ENCODE measurements around the gene SWAP70. TPM values are rescaled to one million over a fixed set of nuclear protein-coding genes. Genes with fewer than 3 reads are reported as not detected.

Gene SWAP70
- total and polyA plus RNA-seq, 2 of the 13 experiments (the other 11 are each of a cell fraction or from before 2014, with no cell fraction given) = 4.6 to 8.7 TPM

DNA sequence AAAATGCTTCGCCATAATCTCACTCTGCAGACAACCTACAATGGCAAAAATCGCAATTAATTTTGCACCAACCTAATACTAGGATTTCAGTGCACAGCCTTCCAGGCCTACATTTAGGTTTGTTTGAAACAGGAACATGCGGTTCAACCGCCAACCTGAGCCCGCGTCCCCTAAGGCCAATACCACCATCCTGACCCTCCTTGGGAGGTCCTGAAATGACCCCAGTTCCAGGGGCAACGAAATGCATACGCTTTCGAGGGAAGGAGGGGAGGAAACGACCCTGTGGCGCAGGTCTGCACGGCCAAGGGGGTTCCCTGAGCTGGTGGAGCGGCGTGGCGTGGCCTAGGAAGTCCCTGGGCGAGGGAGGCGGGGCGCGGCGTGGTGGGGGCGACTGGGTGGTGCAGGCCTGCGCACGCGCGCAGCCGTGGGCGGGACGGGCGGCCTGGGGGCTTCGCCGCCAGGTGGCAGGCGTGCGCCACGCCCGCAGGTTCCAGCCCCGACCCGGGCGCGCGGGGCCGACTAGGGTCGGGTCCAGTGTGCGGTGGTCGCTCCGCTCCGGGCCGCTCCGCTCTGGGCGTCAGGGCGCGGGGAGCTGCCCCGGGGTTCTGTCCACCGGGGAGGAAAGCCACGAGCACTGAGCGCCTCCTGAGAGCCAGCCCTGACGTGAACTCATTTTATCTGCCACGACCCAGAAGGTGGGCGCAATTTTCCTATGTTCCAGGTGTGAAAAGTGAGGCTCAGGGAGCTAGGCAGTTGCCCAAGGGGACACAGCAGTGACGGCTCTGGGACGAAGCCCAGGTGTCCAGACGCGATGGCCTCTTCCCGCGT lies 94.1 kb downstream of the SWAP70 start (continued):
- TF ChIP-seq, protein P1, sequence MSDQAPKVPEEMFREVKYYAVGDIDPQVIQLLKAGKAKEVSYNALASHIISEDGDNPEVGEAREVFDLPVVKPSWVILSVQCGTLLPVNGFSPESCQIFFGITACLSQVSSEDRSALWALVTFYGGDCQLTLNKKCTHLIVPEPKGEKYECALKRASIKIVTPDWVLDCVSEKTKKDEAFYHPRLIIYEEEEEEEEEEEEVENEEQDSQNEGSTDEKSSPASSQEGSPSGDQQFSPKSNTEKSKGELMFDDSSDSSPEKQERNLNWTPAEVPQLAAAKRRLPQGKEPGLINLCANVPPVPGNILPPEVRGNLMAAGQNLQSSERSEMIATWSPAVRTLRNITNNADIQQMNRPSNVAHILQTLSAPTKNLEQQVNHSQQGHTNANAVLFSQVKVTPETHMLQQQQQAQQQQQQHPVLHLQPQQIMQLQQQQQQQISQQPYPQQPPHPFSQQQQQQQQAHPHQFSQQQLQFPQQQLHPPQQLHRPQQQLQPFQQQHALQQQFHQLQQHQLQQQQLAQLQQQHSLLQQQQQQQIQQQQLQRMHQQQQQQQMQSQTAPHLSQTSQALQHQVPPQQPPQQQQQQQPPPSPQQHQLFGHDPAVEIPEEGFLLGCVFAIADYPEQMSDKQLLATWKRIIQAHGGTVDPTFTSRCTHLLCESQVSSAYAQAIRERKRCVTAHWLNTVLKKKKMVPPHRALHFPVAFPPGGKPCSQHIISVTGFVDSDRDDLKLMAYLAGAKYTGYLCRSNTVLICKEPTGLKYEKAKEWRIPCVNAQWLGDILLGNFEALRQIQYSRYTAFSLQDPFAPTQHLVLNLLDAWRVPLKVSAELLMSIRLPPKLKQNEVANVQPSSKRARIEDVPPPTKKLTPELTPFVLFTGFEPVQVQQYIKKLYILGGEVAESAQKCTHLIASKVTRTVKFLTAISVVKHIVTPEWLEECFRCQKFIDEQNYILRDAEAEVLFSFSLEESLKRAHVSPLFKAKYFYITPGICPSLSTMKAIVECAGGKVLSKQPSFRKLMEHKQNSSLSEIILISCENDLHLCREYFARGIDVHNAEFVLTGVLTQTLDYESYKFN (CRISPR knock-in tag; conservative IDR thresholded peaks at IDR 0.05) = no peak; the same call in 1 of the 2 replicates
- peak; percentile 54; the same call in 1 of the 2 replicates for TF ChIP-seq ZNF232 (CRISPR knock-in tag; IDR thresholded peaks at IDR 0.05; ENCODE audit: borderline replicate concordance)
- TF ChIP-seq, protein P2, sequence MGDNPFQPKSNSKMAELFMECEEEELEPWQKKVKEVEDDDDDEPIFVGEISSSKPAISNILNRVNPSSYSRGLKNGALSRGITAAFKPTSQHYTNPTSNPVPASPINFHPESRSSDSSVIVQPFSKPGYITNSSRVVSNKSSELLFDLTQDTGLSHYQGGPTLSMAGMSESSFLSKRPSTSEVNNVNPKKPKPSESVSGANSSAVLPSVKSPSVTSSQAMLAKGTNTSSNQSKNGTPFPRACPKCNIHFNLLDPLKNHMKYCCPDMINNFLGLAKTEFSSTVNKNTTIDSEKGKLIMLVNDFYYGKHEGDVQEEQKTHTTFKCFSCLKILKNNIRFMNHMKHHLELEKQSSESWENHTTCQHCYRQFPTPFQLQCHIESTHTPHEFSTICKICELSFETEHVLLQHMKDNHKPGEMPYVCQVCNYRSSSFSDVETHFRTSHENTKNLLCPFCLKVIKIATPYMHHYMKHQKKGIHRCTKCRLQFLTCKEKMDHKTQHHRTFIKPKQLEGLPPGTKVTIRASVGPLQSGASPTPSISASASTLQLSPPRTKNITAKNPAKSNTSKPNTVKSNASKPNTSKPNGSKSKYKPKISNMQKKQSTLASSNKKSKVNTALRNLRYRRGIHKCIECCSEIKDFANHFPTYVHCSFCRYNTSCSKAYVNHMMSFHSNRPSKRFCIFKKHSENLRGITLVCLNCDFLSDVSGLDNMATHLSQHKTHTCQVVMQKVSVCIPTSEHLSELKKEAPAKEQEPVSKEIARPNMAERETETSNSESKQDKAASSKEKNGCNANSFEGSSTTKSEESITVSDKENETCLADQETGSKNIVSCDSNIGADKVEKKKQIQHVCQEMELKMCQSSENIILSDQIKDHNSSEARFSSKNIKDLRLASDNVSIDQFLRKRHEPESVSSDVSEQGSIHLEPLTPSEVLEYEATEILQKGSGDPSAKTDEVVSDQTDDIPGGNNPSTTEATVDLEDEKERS (CRISPR knock-in tag; IDR thresholded peaks at IDR 0.05) = no peak
- peak; percentile 11; the same call in 1 of the 2 replicates for TF ChIP-seq ETV5 (CRISPR knock-in tag; IDR thresholded peaks at IDR 0.05; ENCODE audit: borderline replicate concordance)
- TF ChIP-seq ZNF572 (CRISPR knock-in tag; IDR thresholded peaks at IDR 0.05) = no peak
- 0 out of 2 replicates have a peak, but pooled peaks have one; percentile 23 for TF ChIP-seq SP5 (CRISPR knock-in tag; IDR thresholded peaks at IDR 0.05; ENCODE audit: borderline replicate concordance, low read depth)
- TF ChIP-seq, protein P3, sequence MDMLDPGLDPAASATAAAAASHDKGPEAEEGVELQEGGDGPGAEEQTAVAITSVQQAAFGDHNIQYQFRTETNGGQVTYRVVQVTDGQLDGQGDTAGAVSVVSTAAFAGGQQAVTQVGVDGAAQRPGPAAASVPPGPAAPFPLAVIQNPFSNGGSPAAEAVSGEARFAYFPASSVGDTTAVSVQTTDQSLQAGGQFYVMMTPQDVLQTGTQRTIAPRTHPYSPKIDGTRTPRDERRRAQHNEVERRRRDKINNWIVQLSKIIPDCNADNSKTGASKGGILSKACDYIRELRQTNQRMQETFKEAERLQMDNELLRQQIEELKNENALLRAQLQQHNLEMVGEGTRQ (IDR thresholded peaks at IDR 0.05; ENCODE audit: low read depth, low read length) = no peak
- TF ChIP-seq, protein P3 (CRISPR knock-in tag; IDR thresholded peaks at IDR 0.05; ENCODE audit: borderline replicate concordance) = no peak
- TF ChIP-seq, protein P4, sequence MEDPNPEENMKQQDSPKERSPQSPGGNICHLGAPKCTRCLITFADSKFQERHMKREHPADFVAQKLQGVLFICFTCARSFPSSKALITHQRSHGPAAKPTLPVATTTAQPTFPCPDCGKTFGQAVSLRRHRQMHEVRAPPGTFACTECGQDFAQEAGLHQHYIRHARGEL (CRISPR knock-in tag; IDR thresholded peaks at IDR 0.05) = peak; percentile 57; the same call in 1 of the 2 replicates
- TF ChIP-seq ZNF790 (CRISPR knock-in tag; IDR thresholded peaks at IDR 0.05; ENCODE audit: borderline replicate concordance) = no peak
- TF ChIP-seq, protein P5, sequence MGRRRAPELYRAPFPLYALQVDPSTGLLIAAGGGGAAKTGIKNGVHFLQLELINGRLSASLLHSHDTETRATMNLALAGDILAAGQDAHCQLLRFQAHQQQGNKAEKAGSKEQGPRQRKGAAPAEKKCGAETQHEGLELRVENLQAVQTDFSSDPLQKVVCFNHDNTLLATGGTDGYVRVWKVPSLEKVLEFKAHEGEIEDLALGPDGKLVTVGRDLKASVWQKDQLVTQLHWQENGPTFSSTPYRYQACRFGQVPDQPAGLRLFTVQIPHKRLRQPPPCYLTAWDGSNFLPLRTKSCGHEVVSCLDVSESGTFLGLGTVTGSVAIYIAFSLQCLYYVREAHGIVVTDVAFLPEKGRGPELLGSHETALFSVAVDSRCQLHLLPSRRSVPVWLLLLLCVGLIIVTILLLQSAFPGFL (CRISPR knock-in tag; IDR thresholded peaks at IDR 0.05) = no peak
- TF ChIP-seq MZF1 (CRISPR knock-in tag; IDR thresholded peaks at IDR 0.05; ENCODE audit: borderline replicate concordance) = no peak
- no peak; the same call in 1 of the 2 replicates for TF ChIP-seq ZNF761 (CRISPR knock-in tag; conservative IDR thresholded peaks at IDR 0.05)
- no peak for TF ChIP-seq AHR (CRISPR knock-in tag; IDR thresholded peaks at IDR 0.05)
- TF ChIP-seq, protein P6, sequence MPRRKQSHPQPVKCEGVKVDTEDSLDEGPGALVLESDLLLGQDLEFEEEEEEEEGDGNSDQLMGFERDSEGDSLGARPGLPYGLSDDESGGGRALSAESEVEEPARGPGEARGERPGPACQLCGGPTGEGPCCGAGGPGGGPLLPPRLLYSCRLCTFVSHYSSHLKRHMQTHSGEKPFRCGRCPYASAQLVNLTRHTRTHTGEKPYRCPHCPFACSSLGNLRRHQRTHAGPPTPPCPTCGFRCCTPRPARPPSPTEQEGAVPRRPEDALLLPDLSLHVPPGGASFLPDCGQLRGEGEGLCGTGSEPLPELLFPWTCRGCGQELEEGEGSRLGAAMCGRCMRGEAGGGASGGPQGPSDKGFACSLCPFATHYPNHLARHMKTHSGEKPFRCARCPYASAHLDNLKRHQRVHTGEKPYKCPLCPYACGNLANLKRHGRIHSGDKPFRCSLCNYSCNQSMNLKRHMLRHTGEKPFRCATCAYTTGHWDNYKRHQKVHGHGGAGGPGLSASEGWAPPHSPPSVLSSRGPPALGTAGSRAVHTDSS (CRISPR knock-in tag; conservative IDR thresholded peaks at IDR 0.05) = peak; percentile 38; the same call in 1 of the 2 replicates
- TF ChIP-seq MTA3 (CRISPR knock-in tag; IDR thresholded peaks at IDR 0.05) = no peak
